GM12865 (cell line): ENCODE measurements around the gene TRAF3IP1.

Experiments used
- DNase-seq: peaks from one replicate; pipeline ENCODE4 v3.0.0; 2010; ENCODE audit warnings: low read depth
- H3K4me3 ChIP-seq: 2 replicates; pipeline ENCODE4 v1.5.1; 2011; ENCODE audit warnings: mild to moderate bottlenecking, low read depth, low read length, control low read depth
- CTCF ChIP-seq: IDR thresholded peaks from 2 replicates; pipeline ENCODE4 v1.5.1; 2011; ENCODE audit warnings: low read length, control low read depth, low read depth, inconsistent platforms; ENCODE audit not compliant: insufficient read depth; ENCODE audit errors: missing control alignments

The TRAF3IP1 gene

GRCh38 chr2:238344517-238344916, 24.2 kb downstream of the TRAF3IP1 start:
- H3K4me3 ChIP-seq, result no peak overlapping the region
- no peak for DNase-seq
- no peak for TF ChIP-seq CTCF

GRCh38 chr2:238345297-238345968, 25.1 kb downstream of the TRAF3IP1 start:
- TF ChIP-seq CTCF, result no peak
- H3K4me3 ChIP-seq, result no peak overlapping the region
- no peak for DNase-seq

- no peak for TF ChIP-seq CTCF
- H3K4me3 ChIP-seq, result no peak overlapping the region
- no peak for DNase-seq
Observed at GRCh38 chr2:238346544-238346943, 26.2 kb downstream of the TRAF3IP1 start.

GRCh38 chr2:238350150-238350897, 30.0 kb downstream of the TRAF3IP1 start:
- no peak for DNase-seq
- no peak overlapping the region for H3K4me3 ChIP-seq
- no peak for TF ChIP-seq CTCF

GRCh38 chr2:238351315-238351714, 31.0 kb downstream of the TRAF3IP1 start:
- no peak for DNase-seq
- no peak for TF ChIP-seq CTCF
- H3K4me3 ChIP-seq, result no peak overlapping the region

- TF ChIP-seq CTCF, result no peak
- DNase-seq, result no peak
- no peak overlapping the region for H3K4me3 ChIP-seq
Observed at GRCh38 chr2:238352361-238352760, 32.0 kb downstream of the TRAF3IP1 start.
